HepG2 (cell line): ENCODE data around the gene EAF1. TPM values are rescaled to one million over a fixed set of nuclear protein-coding genes. Genes with fewer than 3 reads are reported as not detected.

ENCODE experiments used
- ATAC-seq: fragments of 200-7000 bp; cut with Tn5 transposase; 3 replicates; pipeline ENCODE4 v1.9.1; 2020; ENCODE audit warnings: mild to moderate bottlenecking, moderate library complexity
- BruUV-seq: library from RNA; stranded (reverse); fragments of 400-500 nt; replicated peaks from 2 replicates; lab custom pipeline; 2021; lab: Mats Ljungman, UMichigan
- CTCF ChIA-PET: fragments of 300-600 bp; formaldehyde crosslinking; extraction: SDS; loops from one replicate; lab custom pipeline; 2021; ENCODE audit warnings: low total read pairs, inconsistent platforms, low intra/inter-chr PET ratio; lab: Yijun Ruan, JAX
- POLR2A ChIA-PET: fragments of 350-600 bp; sonication (Branson Sonifier 250); formaldehyde crosslinking; loops from one replicate; lab custom pipeline; 2020; ENCODE audit warnings: antibody characterized with exemption, inconsistent platforms; lab: Yijun Ruan, JAX
- DNase-seq: peaks from one replicate; pipeline ENCODE4 v3.0.0-alpha.2; 2015; ENCODE audit warnings: low spot score
- FAIRE-seq: peaks from 3 replicates; lab custom pipeline; 2011; peaks lifted over from hg19 to GRCh38; lab: Jason Lieb, UNC
- H2AFZ ChIP-seq: one replicate; pipeline ENCODE4 v1.6.1; 2011; ENCODE audit warnings: low read length, inconsistent platforms
- H3K27ac ChIP-seq: fragments of 300-600 bp; 3 replicates; pipeline ENCODE4 v1.8.0; 2011; ENCODE audit warnings: mixed run types, mild to moderate bottlenecking, mixed read lengths, low read length, inconsistent platforms; ENCODE audit not compliant: insufficient read depth; ENCODE audit errors: extremely low read length
- H3K27me3 ChIP-seq, 2 experiments: fragments of 200-600 bp in 1 of 2; 2 replicates in 1 of 2; 3 replicates in 1 of 2; pipeline versions ENCODE4 v1.6.0 to v1.8.0; 2011; ENCODE audit warnings: low read length in 2 of 2, mild to moderate bottlenecking in 2 of 2, moderate library complexity in 2 of 2, inconsistent platforms in 1 of 2; ENCODE audit not compliant: insufficient read depth in 2 of 2, control insufficient read depth in 1 of 2
- H3K36me3 ChIP-seq, 2 experiments: fragments of 200-600 bp in 1 of 2; replicated peaks in 1 of 2; 2 replicates in 1 of 2; 3 replicates in 1 of 2; pipeline versions ENCODE4 v1.5.1 to v1.8.0; 2011; ENCODE audit warnings: low read length in 2 of 2, inconsistent platforms in 1 of 2; ENCODE audit not compliant: insufficient read depth in 2 of 2, control insufficient read depth in 1 of 2
- H3K4me1 ChIP-seq: 2 replicates; pipeline ENCODE4 v1.5.1; 2012; ENCODE audit warnings: low read length, inconsistent platforms; ENCODE audit not compliant: insufficient read depth
- H3K4me2 ChIP-seq: 2 replicates; pipeline ENCODE4 v1.6.0; 2011; ENCODE audit warnings: low read depth, low read length, inconsistent platforms
- H3K4me3 ChIP-seq, 3 experiments: fragments of 200-600 bp in 1 of 3; sonication (generic), shearing (Covaris generic) in 1 of 3; replicated peaks in 1 of 3; 2 replicates each; pipeline ENCODE4 v1.5.1; 2011 to 2016; ENCODE audit warnings: low read length in 3 of 3, inconsistent platforms in 2 of 3, low read depth in 2 of 3, mild to moderate bottlenecking in 2 of 3, control low read depth in 1 of 3, mixed read lengths in 1 of 3; ENCODE audit not compliant: insufficient read depth in 1 of 3
- H3K79me2 ChIP-seq: one replicate; pipeline ENCODE4 v1.6.1; 2011; ENCODE audit warnings: low read length, inconsistent platforms; ENCODE audit not compliant: insufficient read depth
- H3K9ac ChIP-seq: 2 replicates; pipeline ENCODE4 v1.6.0; 2011; ENCODE audit warnings: mild to moderate bottlenecking, low read depth, low read length, inconsistent platforms; ENCODE audit not compliant: insufficient read depth
- H3K9me3 ChIP-seq: 2 replicates; pipeline ENCODE4 v1.5.1; 2012; ENCODE audit warnings: mild to moderate bottlenecking, low read length
- H4K20me1 ChIP-seq: 2 replicates; pipeline ENCODE4 v1.6.0; 2011; ENCODE audit warnings: inconsistent platforms, mild to moderate bottlenecking, low read length, moderate library complexity; ENCODE audit not compliant: insufficient read depth
- ZNF841 ChIP-seq: sonication (generic); formaldehyde crosslinking; IDR thresholded peaks from 2 replicates; pipeline ENCODE4 v1.8.1; 2023; ENCODE audit warnings: missing genetic modification reagents, borderline replicate concordance
- WGBS: methylation state at CpG from one replicate; pipeline ENCODE4 v1.1.6; 2017; ENCODE audit warnings: low lambda C conversion rate; 5-methylcytosine and 5-hydroxymethylcytosine counted together
- in situ Hi-C: cut with HindIII; loops from 2 replicates; pipeline ENCODE4 v1.10.0; 2017; ENCODE audit warnings: low pct_unique_long_range_greater_than_20kb; ENCODE audit not compliant: extremely low pct_ligation_motif_present
- intact Hi-C: fragments of 100-400 bp; cut with micrococcal nuclease; formaldehyde crosslinking; loops from one replicate; pipeline ENCODE4 v1.10.0; 2022; ENCODE audit not compliant: unreplicated experiment
- polyA plus RNA-seq, 8 experiments: library from polyadenylated mRNA; depleted of rRNA in 3 of 8; stranded (reverse) in 7 of 8; unstranded in 1 of 8; fragments of >200 nt; fragmentation: Illumina TruSeq in 4 of 8; extraction: Trizol in 4 of 8; gene quantifications; 2 replicates each; pipeline versions ENCODE4 v1.2.1 to v1.2.3, GENCODE V29; 2011 to 2016; ENCODE audit warnings: low read depth in 4 of 8, missing spikeins in 1 of 8, mixed read lengths in 1 of 8; ENCODE audit not compliant: insufficient read depth in 1 of 8
- total RNA-seq, 5 experiments: library from RNA; depleted of rRNA; stranded (reverse); fragments of >200 nt; fragmentation: Illumina TruSeq; extraction: Trizol; gene quantifications; 2 replicates each; pipeline ENCODE4 v1.2.3, GENCODE V29; 2016; ENCODE audit warnings: low read depth in 1 of 5
- TF ChIP-seq, protein P1 (sequence below): sonication (generic); formaldehyde crosslinking; IDR thresholded peaks from 2 replicates; pipeline ENCODE4 v1.4.0; 2020; ENCODE audit warnings: missing genetic modification reagents, low read depth, mild to moderate bottlenecking, borderline replicate concordance
- TF ChIP-seq, protein P2 (sequence below): sonication (generic); formaldehyde crosslinking; IDR thresholded peaks from 2 replicates; pipeline ENCODE4 v1.4.0; 2020; ENCODE audit warnings: missing genetic modification reagents
- TF ChIP-seq, protein P3 (sequence below): sonication (generic); formaldehyde crosslinking; IDR thresholded peaks from 2 replicates; pipeline ENCODE4 v1.4.0; 2020; ENCODE audit warnings: low read depth, mild to moderate bottlenecking, missing genetic modification reagents
- TF ChIP-seq, protein P4 (sequence below): sonication (generic); formaldehyde crosslinking; IDR thresholded peaks from 2 replicates; pipeline ENCODE4 v1.5.0; 2020; ENCODE audit warnings: mild to moderate bottlenecking, missing genetic modification reagents

The EAF1 gene
- total and polyA plus RNA-seq, 2 of the 13 experiments (the other 11 are each of a cell fraction or from before 2014, with no cell fraction given), result 8.1 to 30.0 TPM

DNA sequence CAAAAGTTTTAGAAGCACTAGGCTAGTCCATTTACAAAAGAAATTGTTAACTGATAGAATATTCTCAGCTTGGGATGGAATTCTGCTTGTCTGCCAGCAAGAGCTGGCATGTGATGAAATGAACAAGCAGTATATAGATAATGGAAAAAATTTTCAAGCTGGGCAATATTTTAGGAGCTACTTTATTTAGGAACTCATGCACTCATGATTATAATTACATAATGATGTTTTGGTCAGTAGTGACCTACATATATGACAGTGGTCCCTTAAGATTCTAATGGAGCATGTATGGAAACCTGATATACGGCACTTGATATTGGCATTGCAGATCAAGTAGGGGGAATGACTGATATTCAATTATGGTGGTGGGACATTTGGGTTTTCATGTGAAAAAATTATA, 6.1 kb downstream of the EAF1 start:
- POLR2A ChIA-PET, result no interaction called here
- H2AFZ ChIP-seq, result no peak overlapping the region
- peaks cover 20 to 72% of the 10 kb centered on the region in 2 experiments for H3K36me3 ChIP-seq
- no peaks in the 10 kb centered on the region for H3K9me3 ChIP-seq
- intact Hi-C loops, result no loop called here
- 95% methylated on average over 1 of the region's 1 CpG for WGBS
- in situ Hi-C loops, result no loop called here
- no peak overlapping the region for H3K27ac ChIP-seq
- ATAC-seq, result no peak
- H3K4me2 ChIP-seq, result no peak overlapping the region
- CTCF ChIA-PET, result no interaction called here
- H4K20me1 ChIP-seq, result peaks cover 4% of the 10 kb centered on the region; the same call in 1 of the 2 replicates
- H3K4me3 ChIP-seq, result no peak overlapping the region
- FAIRE-seq, result no peak
- no peaks in the 10 kb centered on the region for H3K27me3 ChIP-seq
- no TSS peak for BruUV-seq
- no peak overlapping the region for H3K9ac ChIP-seq
- TF ChIP-seq, protein P1, sequence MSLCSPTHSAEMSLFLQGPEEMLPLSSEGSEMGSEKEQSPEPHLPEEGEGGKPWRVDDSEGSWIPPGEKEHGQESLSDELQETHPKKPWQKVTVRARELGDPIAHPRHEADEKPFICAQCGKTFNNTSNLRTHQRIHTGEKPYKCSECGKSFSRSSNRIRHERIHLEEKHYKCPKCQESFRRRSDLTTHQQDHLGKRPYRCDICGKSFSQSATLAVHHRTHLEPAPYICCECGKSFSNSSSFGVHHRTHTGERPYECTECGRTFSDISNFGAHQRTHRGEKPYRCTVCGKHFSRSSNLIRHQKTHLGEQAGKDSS (CRISPR knock-in tag), result no peak
- TF ChIP-seq, protein P2, sequence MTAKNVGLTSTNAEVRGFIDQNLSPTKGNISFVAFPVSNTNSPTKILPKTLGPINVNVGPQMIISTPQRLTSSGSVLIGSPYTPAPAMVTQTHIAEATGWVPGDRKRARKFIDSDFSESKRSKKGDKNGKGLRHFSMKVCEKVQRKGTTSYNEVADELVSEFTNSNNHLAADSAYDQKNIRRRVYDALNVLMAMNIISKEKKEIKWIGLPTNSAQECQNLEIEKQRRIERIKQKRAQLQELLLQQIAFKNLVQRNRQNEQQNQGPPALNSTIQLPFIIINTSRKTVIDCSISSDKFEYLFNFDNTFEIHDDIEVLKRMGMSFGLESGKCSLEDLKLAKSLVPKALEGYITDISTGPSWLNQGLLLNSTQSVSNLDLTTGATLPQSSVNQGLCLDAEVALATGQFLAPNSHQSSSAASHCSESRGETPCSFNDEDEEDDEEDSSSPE (CRISPR knock-in tag), result no peak
- TF ChIP-seq ZNF841, result no peak
- TF ChIP-seq, protein P3, sequence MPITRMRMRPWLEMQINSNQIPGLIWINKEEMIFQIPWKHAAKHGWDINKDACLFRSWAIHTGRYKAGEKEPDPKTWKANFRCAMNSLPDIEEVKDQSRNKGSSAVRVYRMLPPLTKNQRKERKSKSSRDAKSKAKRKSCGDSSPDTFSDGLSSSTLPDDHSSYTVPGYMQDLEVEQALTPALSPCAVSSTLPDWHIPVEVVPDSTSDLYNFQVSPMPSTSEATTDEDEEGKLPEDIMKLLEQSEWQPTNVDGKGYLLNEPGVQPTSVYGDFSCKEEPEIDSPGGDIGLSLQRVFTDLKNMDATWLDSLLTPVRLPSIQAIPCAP (CRISPR knock-in tag), result no peak
- TF ChIP-seq, protein P4, sequence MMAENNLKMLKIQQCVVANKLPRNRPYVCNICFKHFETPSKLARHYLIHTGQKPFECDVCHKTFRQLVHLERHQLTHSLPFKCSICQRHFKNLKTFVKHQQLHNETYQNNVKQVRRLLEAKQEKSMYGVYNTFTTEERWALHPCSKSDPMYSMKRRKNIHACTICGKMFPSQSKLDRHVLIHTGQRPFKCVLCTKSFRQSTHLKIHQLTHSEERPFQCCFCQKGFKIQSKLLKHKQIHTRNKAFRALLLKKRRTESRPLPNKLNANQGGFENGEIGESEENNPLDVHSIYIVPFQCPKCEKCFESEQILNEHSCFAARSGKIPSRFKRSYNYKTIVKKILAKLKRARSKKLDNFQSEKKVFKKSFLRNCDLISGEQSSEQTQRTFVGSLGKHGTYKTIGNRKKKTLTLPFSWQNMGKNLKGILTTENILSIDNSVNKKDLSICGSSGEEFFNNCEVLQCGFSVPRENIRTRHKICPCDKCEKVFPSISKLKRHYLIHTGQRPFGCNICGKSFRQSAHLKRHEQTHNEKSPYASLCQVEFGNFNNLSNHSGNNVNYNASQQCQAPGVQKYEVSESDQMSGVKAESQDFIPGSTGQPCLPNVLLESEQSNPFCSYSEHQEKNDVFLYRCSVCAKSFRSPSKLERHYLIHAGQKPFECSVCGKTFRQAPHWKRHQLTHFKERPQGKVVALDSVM (CRISPR knock-in tag), result no peak
- peaks cover 23% of the 10 kb centered on the region for H3K4me1 ChIP-seq
- no peak for DNase-seq
- peaks cover 35% of the 10 kb centered on the region for H3K79me2 ChIP-seq
